HG02852 (cell line): ENCODE results near the gene CAMTA1.

ENCODE experiments used
- ATAC-seq: cut with Tn5 transposase; IDR thresholded peaks from one replicate; pipeline ENCODE4 v1.9.1; 2021; ENCODE audit warnings: mild to moderate bottlenecking, moderate library complexity; ENCODE audit not compliant: unreplicated experiment

The CAMTA1 gene

DNA sequence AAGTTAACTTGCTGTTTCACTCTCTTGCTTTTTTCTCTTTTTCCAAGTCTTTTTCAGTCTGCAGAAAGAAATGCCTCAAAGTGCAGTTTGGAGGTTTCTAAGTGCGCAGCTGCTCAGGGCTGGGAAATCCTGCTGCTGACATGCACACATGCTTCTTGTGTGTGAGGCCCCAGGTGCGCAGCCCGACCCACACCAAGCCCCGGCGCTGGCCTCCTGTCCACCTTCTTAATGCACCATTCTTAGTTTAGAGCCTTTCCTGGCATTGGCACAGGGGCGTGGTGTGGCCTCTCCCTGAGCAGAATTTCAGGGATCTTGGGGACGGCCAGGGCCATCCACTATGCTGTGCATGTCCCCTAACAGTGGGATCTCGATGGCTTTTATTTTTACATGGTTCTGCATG, 315.2 kb downstream of the CAMTA1 start:
- no peak for ATAC-seq

GRCh38 chr1:7101187-7101586, 315.9 kb downstream of the CAMTA1 start:
- no peak for ATAC-seq

DNA sequence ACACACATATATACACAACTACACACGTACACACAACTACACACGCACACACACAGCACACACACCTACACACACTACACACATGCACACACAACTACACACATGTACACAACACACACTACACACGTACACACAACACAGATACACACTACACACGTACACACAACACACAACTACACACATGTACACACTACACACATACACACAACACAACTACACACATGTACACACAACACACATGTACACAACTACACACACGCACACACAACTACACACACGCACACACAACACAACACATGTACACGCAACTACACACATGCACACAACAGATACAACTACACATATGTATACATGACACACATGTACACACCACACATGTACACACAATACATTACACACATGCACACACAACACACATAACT, 318.1 kb downstream of the CAMTA1 start:
- no peak for ATAC-seq

DNA sequence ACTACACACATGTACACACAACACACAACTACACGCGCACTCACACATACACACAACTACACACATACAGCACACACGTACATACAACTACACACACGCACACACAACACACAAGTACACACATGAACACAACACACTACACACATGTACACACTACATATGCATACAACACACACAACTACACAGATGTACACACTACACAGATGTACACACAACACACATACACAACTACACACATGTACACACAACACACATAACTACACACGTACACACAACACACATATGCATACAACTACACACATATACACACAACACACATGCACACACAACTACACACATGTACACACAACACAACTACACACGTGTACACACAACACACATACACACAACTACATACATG, 318.6 kb downstream of the CAMTA1 start:
- no peak for ATAC-seq

- no peak for ATAC-seq
Observed at GRCh38 chr1:7104339-7104738, 319.1 kb downstream of the CAMTA1 start.

DNA sequence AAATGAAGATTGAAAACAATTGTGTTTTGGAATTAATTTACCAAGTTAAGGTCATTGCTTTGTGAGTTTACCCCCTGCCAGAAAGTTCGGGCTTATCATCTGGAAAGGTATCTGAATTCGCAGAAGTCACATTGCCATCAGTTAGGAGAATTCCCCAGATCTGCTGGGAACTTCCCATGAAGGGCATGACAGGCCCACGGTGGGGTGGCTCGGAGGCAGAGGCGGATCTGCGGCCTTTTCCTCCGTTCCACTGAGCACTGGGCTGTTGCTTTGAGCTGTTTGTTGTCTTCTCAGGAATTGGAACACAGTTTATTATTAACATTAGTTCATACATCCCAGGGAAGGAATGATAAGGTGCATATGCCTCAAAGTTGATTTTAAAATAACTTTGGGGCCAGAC, 320.0 kb downstream of the CAMTA1 start:
- ATAC-seq: no peak

DNA sequence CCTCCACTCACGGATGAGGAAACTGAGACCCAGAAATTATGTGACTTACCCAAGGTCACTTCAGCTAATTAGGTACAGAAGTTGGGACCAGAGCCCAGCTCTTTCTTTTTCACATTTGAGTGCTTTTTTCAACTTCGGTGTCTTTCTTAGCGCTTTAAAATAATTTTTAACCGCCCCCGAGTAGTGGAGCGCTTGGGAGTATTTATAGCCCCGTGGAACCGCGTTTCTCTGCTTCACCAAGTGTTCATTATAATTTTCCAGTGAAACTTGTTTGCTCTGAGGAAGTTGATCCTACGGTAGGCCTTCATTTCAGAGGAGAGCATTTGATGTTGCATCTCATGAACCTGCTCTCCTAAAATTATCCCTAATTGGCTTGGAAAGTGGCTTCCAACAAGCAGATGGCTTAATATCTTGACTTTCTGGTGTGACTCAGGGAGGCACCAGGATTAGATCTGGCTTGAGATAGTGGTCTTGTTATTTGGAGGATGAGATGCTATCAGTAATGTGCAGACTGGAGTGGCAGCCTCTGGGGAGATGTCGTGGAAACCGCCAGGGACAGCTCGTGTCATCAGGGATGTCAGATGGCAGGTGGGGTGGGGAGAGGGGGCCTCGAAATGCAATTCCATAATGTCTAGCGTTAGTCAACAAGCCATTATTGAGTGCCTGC, 321.3 kb downstream of the CAMTA1 start:
- no peak for ATAC-seq

GRCh38 chr1:7107109-7107830, 322.0 kb downstream of the CAMTA1 start:
- ATAC-seq: no peak

- ATAC-seq: no peak
Observed at GRCh38 chr1:7108251-7108650, 323.0 kb downstream of the CAMTA1 start.

GRCh38 chr1:7109901-7110300, 324.6 kb downstream of the CAMTA1 start:
- ATAC-seq: no peak

- no peak for ATAC-seq
Observed at GRCh38 chr1:7110321-7110720, 325.1 kb downstream of the CAMTA1 start.

DNA sequence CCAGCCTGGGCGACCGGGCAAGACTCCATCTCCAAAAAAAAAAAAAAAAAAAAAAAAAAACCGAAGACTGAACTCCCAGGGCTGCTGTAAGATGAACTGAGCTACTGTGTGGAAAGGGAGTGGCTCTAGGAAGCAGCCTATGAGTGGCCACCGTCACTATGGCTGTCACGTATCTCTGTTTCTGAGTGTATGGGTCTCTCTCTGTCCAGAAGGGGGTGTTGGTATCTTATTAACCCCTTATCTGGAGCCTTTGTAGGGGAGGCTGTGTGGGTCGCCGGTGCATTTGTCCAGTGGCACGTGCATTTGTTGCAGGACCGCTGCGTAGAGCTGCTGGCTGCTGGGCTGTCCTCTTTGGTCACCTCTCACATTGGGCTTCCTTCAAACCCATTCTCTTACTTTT, 326.6 kb downstream of the CAMTA1 start:
- no peak for ATAC-seq

DNA sequence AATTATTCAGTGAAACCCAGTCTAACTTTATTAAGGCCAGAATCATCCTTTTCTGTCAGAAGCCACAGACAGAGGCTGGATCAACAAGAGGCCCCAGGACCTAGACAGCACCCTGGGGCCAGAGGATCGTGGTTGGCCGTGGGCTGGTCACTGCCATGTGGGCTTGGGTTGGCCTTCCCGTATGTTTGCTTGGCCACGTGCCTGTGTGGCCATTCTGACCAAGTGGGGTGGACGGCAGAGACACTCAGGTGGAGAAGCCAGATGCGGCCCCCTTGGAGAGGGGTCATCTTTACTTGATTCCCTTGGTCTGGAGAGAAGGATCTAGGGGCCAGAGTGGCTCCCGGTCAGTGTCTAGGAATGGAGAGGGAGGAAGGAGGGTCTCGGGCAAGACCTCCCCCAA, 327.9 kb downstream of the CAMTA1 start:
- no peak for ATAC-seq

DNA sequence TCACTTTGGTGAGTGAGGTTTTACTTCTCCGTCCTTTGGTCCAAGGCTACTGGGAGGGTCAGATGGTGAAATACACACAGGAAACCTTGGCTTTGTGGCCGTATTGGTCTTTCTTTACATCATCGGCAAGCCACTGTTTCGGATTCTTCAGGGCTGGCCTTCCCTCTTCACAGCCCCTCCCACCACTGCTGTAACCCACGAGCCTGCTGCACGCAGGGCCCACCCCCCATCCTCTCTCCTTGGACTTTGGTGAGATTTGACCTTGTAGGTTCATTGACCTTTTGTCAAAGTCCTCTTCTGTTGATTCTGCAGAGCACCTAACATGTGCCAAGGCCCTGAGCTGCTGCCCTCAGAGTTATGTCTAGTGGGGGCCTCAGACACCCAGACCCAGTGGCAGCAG, 328.6 kb downstream of the CAMTA1 start:
- ATAC-seq: no peak

DNA sequence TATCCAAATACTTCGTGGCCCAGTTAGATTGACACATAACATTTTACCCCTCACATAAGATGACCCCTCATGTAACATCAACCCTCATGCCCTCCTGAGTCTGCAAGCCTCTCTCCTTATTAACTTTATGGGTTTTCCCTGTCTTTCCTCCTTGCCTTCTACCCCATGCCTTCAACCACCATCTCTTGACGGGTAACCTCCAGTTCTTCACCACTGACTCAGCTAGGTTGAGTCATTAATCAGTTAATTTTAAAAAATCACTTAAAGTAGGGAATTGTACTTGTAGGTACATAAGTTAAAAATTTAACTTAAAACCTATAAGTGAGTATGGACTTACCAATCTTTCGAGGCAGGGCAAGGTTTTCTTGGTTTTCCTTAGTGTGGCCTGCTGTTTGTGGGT, 330.7 kb downstream of the CAMTA1 start:
- no peak for ATAC-seq

- ATAC-seq: no peak
Observed at GRCh38 chr1:7117399-7118281, 332.4 kb downstream of the CAMTA1 start.

DNA sequence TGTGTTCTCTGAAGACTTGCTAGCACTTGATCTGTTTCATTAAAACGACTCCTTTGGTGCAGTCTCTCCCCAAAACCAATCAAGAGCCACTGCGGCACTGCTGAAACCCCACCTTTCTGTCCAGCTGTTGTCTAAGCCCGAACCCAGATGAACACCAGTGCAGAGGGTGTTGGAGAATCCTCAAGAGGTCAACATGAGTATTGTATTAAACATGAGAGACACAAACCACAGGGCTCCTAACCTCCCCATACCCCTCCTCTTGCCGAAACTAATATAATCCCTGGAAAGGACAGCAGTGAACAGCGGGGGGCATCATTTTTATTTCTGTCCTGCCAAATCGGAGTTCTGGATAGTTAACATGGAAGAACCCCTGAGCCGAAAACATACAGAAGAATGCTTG, 333.9 kb downstream of the CAMTA1 start:
- no peak for ATAC-seq

GRCh38 chr1:7120863-7121621, 335.8 kb downstream of the CAMTA1 start:
- no peak for ATAC-seq

GRCh38 chr1:7121622-7121988, 336.4 kb downstream of the CAMTA1 start:
- no peak for ATAC-seq

DNA sequence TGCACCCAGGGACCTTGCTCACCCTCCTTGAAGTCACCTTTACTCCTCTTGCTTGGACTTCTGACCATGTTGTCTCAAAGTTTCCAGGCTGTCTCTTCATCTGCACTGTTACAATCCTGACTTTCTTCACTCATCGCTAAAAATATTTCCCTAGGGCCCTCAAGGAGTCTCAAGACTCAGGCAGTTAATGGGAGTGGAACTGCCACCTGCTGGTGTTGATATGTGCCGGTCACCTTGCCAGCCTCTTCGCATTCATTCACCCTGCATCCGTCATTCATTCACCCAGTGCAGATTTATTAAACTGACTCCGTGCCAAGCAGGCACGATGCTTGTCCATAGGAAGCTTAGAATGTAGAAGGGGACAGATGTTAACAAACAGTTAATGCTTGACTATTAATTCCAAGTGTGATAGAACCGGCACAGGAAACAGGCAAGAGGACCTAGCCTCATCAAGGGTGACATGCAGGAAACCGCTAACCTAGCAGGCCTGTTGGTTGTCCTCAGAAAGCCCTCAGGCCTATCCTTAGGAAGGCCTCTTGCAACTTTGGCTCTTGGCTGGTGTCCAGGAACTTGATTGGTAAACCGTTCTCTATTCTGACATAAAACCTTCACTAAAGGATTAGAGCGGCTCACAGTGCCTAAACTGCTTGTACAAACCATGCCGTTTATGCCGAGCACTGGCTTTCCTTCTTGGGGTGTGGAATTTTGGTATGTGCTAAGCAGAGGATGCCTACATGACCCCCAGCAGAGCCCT, 342.2 kb downstream of the CAMTA1 start:
- ATAC-seq: no peak
